GM13977 (cell line): ENCODE measurements around the gene MCUB.
"Not testable (repeated sequence)": the region's sequence is repeated elsewhere in the genome, so short reads cannot be mapped to it uniquely, and the experiment has no call there.

Source experiments
- DNase-seq: peaks from one replicate; pipeline ENCODE4 v3.0.0; 2012; ENCODE audit warnings: low spot score
- in situ Hi-C: fragments of 300-500 bp; cut with MboI; formaldehyde crosslinking; loops from one replicate; pipeline ENCODE4 v1.12.0; 2022; ENCODE audit warnings: low sequenced_read_pairs, low pct_unique_long_range_greater_than_20kb, mixed read lengths, inconsistent platforms; ENCODE audit not compliant: unreplicated experiment
- TF ChIP-seq, protein P1 (sequence below): IDR thresholded peaks from 2 replicates; pipeline ENCODE4 v1.5.1; 2012; ENCODE audit warnings: mild to moderate bottlenecking, control low read depth; ENCODE audit not compliant: insufficient read depth; ENCODE audit errors: extremely low read depth, missing control alignments

Gene MCUB

DNA sequence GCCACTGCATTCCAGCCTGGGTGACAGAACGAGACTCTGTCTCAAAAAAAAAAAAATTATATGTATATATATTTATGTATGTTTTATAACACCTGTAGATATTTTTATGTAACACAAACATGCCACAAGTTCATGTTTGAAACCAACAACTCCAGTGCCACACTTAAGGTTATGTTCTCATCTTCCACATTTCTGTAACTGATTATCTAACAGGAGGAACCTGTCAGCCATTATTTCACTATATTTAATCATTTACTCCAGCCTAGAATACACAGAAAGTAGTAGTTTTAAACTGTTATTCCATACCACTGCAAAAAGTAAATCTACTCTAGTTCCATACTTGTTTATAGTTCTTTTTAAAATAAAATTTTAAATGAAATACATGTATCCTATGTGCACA is 32.3 kb downstream of the MCUB start:
- in situ Hi-C loops: no loop called here
- DNase-seq: no peak
- TF ChIP-seq, protein P1, sequence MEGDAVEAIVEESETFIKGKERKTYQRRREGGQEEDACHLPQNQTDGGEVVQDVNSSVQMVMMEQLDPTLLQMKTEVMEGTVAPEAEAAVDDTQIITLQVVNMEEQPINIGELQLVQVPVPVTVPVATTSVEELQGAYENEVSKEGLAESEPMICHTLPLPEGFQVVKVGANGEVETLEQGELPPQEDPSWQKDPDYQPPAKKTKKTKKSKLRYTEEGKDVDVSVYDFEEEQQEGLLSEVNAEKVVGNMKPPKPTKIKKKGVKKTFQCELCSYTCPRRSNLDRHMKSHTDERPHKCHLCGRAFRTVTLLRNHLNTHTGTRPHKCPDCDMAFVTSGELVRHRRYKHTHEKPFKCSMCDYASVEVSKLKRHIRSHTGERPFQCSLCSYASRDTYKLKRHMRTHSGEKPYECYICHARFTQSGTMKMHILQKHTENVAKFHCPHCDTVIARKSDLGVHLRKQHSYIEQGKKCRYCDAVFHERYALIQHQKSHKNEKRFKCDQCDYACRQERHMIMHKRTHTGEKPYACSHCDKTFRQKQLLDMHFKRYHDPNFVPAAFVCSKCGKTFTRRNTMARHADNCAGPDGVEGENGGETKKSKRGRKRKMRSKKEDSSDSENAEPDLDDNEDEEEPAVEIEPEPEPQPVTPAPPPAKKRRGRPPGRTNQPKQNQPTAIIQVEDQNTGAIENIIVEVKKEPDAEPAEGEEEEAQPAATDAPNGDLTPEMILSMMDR: no peak

DNA sequence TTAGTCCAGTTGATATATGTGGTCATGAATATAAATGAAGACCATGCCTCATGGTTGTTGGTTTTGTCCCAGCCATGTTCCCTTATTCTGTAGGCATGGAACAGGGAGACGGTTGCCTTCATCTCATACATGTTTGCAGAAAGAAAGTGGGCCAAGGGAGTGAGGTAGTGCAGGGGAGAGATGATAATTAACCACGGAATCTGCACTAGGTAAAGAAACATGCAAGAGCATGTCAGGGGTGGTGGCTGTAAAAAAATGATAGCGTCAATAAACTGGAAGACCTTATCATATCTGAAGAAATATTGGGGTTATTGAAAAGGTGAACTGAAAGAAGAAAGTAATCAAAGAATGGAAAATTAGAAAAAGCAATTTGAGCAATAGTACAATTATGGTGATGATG is 35.1 kb downstream of the MCUB start:
- in situ Hi-C loops, DNase-seq: not testable (repeated sequence)

DNA sequence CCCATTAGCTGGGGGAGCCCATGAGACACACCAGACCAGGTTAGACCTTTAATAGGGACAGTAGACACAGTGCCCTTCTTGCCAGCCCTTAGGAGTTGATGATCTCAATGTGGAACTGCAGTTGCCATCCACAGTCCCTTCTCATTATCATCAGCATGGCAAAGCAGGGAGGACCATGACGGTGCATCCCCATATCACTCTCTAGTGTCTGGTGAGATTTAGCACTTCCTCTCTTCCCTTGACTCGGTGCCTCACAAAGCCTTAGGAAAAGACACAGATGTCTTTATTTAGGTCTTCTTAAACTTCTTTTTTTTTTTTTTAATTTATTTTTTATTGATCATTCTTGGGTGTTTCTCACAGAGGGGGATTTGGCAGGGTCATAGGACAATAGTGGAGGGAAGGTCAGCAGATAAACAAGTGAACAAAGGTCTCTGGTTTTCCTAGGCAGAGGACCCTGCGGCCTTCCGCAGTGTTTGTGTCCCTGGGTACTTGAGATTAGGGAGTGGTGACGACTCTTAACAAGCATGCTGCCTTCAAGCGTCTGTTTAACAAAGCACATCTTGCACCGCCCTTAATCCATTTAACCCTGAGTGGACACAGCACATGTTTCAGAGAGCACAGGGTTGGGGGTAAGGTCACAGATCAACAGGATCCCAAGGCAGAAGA is 36.5 kb downstream of the MCUB start:
- not testable (repeated sequence) for DNase-seq

DNA sequence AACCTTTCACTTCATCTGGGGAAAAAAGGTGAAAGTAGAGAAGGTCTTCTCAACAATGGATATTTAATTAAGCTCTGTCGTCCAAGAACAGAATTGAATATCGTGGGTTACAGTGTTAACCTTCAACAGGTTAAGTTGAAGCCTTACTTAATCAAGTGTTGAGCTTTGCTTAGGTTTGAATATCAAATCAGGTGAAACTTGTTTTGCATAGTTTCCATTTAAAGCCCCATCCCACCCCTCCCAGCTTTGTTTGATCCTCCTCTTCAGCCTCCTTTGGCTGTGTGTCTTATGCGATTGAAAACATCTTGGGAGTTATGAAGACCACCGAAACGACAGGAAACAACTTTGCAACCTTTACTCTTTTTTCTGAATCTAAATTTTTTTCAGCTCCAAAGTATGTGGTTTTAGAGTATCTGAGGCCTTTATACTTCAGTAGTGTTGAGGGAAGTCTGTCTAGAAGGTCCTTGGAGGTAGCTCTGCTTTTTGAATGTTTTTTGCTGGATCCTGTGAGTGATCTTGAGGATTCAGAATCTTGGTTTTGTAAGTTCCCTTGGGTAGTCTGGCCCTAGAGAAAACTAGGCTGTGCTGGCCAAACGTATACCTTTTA is 39.1 kb downstream of the MCUB start:
- DNase-seq: no peak
- TF ChIP-seq, protein P1: no peak
- in situ Hi-C loops: no loop called here

More for the DNA sequence above, 36.5 kb downstream of the MCUB start:
- in situ Hi-C loops: not testable (repeated sequence)

DNA sequence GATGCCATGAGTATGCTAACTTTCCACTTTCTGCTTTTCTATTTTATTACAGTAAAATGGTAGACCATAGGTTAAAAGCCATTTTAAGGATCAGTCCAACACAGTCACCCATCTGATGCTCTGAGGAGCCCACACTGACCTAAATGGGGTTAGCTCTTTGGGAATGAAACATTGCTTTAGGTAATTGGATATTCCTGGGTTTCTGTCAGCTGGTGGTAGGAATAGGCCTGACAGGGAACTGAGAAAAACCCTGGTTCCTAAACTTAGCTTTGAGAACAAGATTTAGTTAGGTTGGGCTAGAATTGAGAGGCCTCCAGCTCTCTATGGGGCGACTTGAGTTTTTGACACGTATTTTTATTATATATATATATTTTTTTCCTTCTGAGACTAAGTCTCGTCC is 40.4 kb downstream of the MCUB start:
- in situ Hi-C loops: no loop called here
- no peak for DNase-seq
- TF ChIP-seq, protein P1: no peak

DNA sequence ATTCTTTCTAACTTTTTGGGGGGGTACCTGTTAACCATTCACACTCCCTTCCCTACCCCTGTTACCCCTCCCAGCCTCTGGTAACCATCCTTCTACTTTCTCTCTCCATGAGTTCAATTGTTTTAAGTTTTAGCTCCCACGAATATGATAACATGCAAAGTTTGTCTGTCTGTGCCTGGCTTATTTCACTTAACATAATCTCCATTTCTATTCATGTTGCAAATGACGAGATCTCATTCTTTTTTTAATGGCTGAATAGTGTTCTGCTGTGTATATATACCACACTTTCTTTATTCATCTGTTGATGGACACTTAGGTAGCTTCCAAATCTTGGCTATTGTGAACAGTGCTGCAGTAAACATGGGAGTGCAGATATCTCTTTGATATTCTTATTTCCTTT is 41.3 kb downstream of the MCUB start:
- TF ChIP-seq, protein P1: no peak
- DNase-seq: no peak
- in situ Hi-C loops: no loop called here

DNA sequence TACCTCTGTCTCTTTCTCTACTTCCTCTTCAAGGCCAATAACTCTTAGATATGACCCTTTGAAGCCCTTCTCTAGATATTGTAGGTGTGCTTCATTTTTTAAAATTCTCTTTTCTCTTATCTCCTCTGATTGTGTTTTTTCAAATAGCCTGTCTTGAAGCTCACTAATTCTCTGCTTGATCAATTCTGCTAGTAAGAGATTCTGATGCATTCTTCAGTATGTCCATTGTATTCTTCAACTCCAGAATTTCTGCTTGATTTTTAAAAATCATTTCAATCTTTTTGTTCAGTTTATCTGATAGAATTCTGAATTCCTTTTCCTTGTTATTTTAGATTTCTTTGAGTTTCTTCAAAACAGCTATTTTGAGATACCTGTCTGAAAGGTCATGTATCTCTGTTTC is 47.9 kb downstream of the MCUB start:
- in situ Hi-C loops: no loop called here
- TF ChIP-seq, protein P1: no peak
- no peak for DNase-seq
